Skeletal muscle tissue (tissue), 4 donors: Measurements from ENCODE around the gene PRKD3. TPM values are rescaled to one million over a fixed set of nuclear protein-coding genes. Genes with fewer than 3 reads are reported as not detected.

Source experiments
- H3K27ac ChIP-seq: one replicate; pipeline ENCODE4 v1.7.0; 2013; ENCODE audit warnings: mild to moderate bottlenecking, low read depth, low read length, inconsistent platforms
- H3K27me3 ChIP-seq, 3 donors: one replicate each; pipeline ENCODE4 v1.7.0; 2013; ENCODE audit warnings: low read length in 3 of 3; ENCODE audit not compliant: control insufficient read depth in 3 of 3, insufficient read depth in 3 of 3
- H3K36me3 ChIP-seq, 3 donors: one replicate each; pipeline ENCODE4 v1.7.0; 2013; ENCODE audit warnings: low read length in 3 of 3; ENCODE audit not compliant: control insufficient read depth in 3 of 3, insufficient read depth in 3 of 3
- H3K4me1 ChIP-seq, 3 donors: one replicate each; pipeline ENCODE4 v1.7.0; 2013; ENCODE audit warnings: low read length in 3 of 3, mild to moderate bottlenecking in 3 of 3; ENCODE audit not compliant: control insufficient read depth in 3 of 3, insufficient read depth in 3 of 3
- H3K4me3 ChIP-seq, 3 donors: one replicate each; pipeline ENCODE4 v1.7.0; 2013; ENCODE audit warnings: low read length in 3 of 3
- H3K9ac ChIP-seq, 3 donors: one replicate each; pipeline ENCODE4 v1.7.0; 2013; ENCODE audit warnings: low read length in 3 of 3, mild to moderate bottlenecking in 3 of 3, moderate library complexity in 2 of 3, low read depth in 1 of 3
- H3K9me3 ChIP-seq, 3 donors: one replicate each; pipeline ENCODE4 v1.7.0; 2013; ENCODE audit warnings: low read length in 3 of 3; ENCODE audit not compliant: control insufficient read depth in 3 of 3
- total RNA-seq: library from RNA; depleted of rRNA; stranded (reverse); fragments of >200 nt; gene quantifications from one replicate; pipeline ENCODE4 v1.2.3, GENCODE V29; 2014
- donor health status: Osteomylitis.

Gene PRKD3
- total RNA-seq, result 48.5 TPM

DNA sequence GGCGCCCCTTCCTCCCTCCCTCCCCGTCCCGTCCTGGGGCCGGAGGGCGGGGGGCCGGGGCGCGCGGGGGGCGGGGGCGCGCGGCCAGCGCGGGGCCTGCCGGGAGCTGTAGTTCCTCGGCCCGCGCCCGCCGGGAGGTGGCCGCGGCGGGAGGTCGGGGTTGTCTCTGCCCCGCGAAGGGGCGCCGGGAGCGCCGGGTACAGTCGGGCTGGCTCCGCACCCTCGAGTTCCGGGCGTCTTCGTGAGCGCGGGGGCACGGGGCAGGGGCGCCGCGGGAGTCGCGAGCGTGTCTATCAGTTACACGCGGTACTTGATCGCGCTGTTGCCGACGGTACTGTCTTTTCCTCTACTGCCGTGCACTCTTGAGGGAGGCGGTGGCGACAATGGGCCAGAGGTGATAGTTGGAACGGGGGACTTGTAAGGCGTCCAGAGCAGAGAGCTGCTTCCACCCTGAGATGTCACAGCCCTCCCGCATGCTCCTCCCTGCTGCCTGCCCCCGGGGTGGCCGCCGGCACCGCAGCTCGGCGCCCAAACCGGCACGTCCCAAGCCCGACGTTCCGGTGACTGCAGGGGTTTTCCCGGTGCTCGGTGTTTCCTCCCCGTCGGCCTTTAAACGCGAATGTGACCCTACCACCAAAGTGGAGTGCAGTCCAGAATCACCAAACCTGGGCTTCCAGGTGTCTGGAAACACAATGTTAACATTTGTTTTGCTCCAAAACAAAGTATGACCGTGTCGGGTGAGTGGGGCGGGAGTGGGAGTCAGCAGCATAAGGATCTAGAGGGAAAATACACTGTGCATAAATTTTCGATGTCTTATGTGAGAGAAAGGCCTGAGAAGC lies at the start of gene PRKD3:
TSS of gene PRKD3 (minus strand) at position 48 of the 839 bp plus-strand sequence. CDS start 8,309 bp downstream, outside the sequence.
- H3K9ac ChIP-seq, result peak within 1 kb of the TSS; percentile 86 to 90 (median 87)
- H3K9me3 ChIP-seq, result no peaks in the 10 kb centered on the region
- H3K27me3 ChIP-seq, result no peaks in the 10 kb centered on the region
- H3K36me3 ChIP-seq, result no peaks in the 10 kb centered on the region
- peak within 1 kb of the TSS; percentile 89 to 92 (median 90) for H3K4me3 ChIP-seq
- peaks cover 6 to 14% (median 9%) of the 10 kb centered on the region in 3 donors for H3K4me1 ChIP-seq
- peak within 1 kb of the TSS; percentile 80 for H3K27ac ChIP-seq

DNA sequence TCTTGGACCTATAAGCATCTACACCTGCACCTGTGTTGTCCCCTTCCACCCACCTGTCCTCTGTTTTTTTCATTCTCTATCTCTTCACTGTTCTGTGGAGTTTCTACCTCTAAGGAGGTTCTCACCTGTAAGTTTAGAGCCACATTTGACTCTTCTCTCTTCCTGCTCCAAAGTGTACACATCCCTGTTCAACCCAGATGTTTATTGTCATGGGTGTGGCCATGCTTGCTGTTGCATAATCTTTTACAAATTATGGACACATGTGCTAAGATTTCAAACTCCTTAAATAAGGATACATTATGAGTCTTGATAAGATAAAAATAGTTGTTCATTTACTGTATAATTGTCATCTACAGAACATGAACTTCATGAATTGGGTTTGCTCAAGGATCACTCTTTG lies 47.4 kb upstream of the PRKD3 start:
- no peaks in the 10 kb centered on the region for H3K9me3 ChIP-seq
- H3K4me3 ChIP-seq, result no peak overlapping the region
- H3K9ac ChIP-seq, result no peak overlapping the region
- H3K27me3 ChIP-seq, result no peaks in the 10 kb centered on the region
- no peak overlapping the region for H3K27ac ChIP-seq
- peaks cover 0 to 7% (median 5%) of the 10 kb centered on the region in 3 donors for H3K4me1 ChIP-seq
- no peaks in the 10 kb centered on the region for H3K36me3 ChIP-seq

DNA sequence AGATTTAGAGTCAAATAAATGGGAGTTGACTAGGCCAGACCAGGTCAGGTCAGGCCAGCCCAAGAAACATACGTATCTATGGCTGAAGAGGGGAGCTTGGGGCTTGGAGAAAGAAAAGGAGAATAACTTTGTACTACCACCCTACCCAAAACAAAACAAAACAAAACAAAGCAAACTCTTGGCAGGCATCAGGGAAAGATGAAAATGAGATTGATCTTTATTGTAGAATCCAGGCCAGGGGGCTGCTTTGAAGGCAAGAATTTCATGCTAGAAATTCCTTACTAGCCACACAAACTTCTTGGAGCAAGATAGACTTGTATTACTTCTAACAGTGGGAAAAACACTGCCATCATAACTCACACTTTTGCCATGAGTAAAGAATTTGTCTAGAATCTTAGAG lies 46.0 kb upstream of the PRKD3 start:
- H3K9me3 ChIP-seq, result no peaks in the 10 kb centered on the region
- H3K27me3 ChIP-seq, result no peaks in the 10 kb centered on the region
- no peak overlapping the region for H3K9ac ChIP-seq
- H3K36me3 ChIP-seq, result no peaks in the 10 kb centered on the region
- no peak overlapping the region for H3K27ac ChIP-seq
- H3K4me1 ChIP-seq, result peaks cover 0 to 14% (median 13%) of the 10 kb centered on the region in 3 donors
- H3K4me3 ChIP-seq, result no peak overlapping the region

DNA sequence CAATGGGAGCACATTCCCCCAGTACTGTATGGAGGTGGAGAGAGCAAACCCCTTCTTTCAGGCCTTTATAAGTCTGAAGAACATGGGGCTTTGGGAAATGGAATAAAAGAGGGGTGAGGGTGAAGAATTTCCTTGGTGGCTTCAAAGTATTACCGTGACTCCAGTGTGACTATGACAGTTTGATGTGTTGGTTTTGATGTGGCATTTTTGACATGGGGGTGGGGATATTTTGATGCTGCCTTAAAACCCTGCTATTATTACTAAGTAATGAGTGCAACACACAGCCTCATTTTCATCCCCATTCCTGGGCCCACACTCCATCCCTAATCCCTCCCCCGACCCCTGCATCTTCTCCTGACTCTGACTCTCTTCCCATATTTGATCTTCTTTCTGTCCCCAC lies 43.4 kb upstream of the PRKD3 start:
- Histone ChIP-seq H3K27me3 (no peaks in the 10 kb centered on the region), H3K9me3 (no peaks in the 10 kb centered on the region), H3K4me1 (peaks cover 5 to 26% (median 20%) of the 10 kb centered on the region in 3 donors), H3K9ac (no peak overlapping the region), H3K27ac (no peak overlapping the region), H3K36me3 (no peaks in the 10 kb centered on the region), H3K4me3 (no peak overlapping the region)

DNA sequence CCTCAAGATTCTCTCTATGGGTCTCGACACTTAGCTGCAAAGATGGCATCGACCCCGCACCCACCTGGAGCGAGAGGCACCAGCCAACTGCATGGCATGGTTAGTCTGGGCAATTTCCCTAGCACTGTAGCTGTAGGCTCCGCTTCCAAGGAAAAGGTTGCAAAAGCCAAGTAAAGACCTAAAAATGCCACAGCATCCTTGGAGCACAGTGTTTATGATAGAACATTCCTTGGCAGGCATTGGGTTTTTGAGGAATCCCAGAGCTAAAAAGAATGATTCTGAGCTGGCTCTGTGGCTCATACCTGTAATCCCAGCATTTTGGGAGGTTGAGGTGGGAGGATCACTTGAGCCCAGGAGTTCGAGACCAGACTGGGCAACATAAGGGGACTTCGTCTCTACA lies 42.7 kb upstream of the PRKD3 start:
- Histone ChIP-seq H3K27ac (no peak overlapping the region), H3K27me3 (no peaks in the 10 kb centered on the region), H3K4me1 (peaks cover 5 to 26% (median 20%) of the 10 kb centered on the region in 3 donors), H3K36me3 (no peaks in the 10 kb centered on the region), H3K4me3 (no peak overlapping the region), H3K9ac (no peak overlapping the region), H3K9me3 (no peaks in the 10 kb centered on the region)

DNA sequence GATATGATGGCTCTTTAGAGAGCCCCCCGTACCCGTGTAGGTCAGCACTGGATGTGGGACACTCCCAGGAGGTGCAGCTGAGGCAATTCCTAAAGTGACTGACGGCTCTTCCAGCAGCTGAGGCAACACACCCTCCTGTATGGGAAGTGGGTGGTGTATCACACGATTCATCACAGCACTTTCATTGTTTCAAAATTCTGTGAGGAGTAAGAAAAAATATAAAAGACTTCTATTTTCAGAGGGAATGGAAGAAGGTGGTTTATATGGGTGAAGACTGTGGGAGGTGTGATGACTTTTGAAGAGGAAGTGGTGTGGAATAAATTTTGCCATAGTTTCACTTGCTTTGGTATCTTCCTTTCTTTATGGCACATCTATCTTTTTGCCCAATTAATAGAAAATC lies 42.1 kb upstream of the PRKD3 start:
- H3K9me3 ChIP-seq, result no peaks in the 10 kb centered on the region
- peak overlapping the region; percentile 80 for H3K27ac ChIP-seq
- H3K27me3 ChIP-seq, result no peaks in the 10 kb centered on the region
- no peaks in the 10 kb centered on the region for H3K36me3 ChIP-seq
- no peak overlapping the region for H3K4me3 ChIP-seq
- H3K9ac ChIP-seq, result peak overlapping the region in 1 of 3 donors; percentile 19
- H3K4me1 ChIP-seq, result peaks cover 5 to 29% (median 23%) of the 10 kb centered on the region in 3 donors

DNA sequence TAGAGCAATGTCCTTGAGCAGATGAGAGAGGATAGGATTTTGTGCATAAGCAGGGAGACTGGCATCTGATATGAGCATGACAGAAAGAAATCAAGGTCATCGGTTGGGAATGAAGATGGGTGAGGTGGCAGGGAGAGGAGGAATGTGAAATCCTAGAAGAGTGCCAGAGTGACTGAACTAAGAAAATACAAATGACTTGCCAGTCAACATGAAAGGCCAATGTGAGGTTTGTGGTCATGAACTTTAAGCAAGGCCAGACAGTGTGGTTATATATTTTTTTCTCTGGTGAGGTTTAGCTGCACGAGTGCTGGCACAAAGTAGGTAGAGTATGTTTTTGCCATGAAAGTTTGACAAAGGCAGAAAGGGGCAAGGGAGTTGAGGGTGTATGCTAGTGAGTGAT lies 41.0 kb upstream of the PRKD3 start:
- Histone ChIP-seq H3K27ac (peak overlapping the region; percentile 80), H3K9ac (peak overlapping the region in 1 of 3 donors; percentile 9), H3K9me3 (no peaks in the 10 kb centered on the region)

DNA sequence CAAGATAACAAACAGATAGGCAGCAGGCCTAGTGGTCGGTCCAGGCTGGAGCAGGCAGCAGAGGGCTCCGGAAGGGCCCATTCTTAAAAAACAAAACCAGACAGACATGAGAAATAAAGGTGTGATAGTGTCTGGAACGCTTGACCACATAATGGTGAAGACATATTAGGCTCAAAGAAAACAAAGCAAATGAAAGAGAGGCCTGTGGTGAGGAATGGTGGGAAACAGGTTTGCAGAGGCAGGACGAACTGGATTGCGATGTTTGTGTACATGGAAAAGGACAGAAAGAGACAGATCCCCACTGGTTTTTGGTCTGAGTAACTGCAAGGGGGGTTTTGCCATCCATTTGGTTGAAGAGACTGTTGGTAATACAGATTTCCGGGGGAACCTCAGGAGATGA lies 39.7 kb upstream of the PRKD3 start:
- Histone ChIP-seq H3K36me3 (no peaks in the 10 kb centered on the region), H3K9ac (no peak overlapping the region), H3K27ac (no peak overlapping the region), H3K27me3 (no peaks in the 10 kb centered on the region), H3K9me3 (no peaks in the 10 kb centered on the region), H3K4me1 (peaks cover 5 to 35% (median 28%) of the 10 kb centered on the region in 3 donors), H3K4me3 (no peak overlapping the region)

More for the DNA sequence above, 41.0 kb upstream of the PRKD3 start:
- Histone ChIP-seq H3K27me3 (no peaks in the 10 kb centered on the region), H3K36me3 (no peaks in the 10 kb centered on the region), H3K4me1 (peaks cover 5 to 35% (median 28%) of the 10 kb centered on the region in 3 donors), H3K4me3 (no peak overlapping the region)

DNA sequence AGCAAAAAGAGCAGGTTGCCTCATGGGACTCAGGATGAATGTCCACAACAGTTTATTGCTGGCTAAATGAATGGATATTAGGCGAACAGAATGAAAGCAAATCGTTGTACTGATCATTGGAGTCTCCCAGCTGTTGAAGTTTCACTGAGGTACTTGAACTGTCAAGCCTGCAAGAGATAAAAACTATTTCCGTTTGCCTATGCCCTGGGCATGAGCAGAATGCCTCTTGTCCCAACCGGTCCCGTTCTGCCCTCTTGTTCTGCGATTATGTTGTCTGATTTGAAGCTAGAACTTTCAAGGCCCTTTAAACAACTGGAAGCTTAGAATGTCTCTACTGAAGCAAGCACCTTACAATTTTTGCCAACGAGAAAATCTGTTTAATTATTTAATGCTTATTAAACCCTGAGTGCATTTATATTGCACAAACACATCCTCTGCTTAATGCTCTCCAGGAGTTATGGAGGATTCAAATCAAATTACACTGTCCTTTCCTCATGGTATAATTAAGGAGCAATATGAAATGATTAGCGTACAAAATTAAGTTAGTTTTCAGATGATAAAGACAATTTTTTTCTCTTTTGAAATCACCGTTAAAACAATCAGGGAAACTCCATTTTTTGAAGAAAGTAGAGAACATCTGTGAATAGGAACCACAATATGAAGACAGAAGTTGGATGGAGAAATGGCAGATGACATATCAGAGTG lies 37.5 kb upstream of the PRKD3 start:
- H3K27ac ChIP-seq, result no peak overlapping the region
- H3K36me3 ChIP-seq, result no peaks in the 10 kb centered on the region
- H3K9me3 ChIP-seq, result no peaks in the 10 kb centered on the region
- H3K27me3 ChIP-seq, result no peaks in the 10 kb centered on the region
- H3K9ac ChIP-seq, result no peak overlapping the region
- peaks cover 5 to 33% (median 27%) of the 10 kb centered on the region in 3 donors for H3K4me1 ChIP-seq
- H3K4me3 ChIP-seq, result no peak overlapping the region
